ENCODE data around the gene RTN1.

RTN1 gene

DNA sequence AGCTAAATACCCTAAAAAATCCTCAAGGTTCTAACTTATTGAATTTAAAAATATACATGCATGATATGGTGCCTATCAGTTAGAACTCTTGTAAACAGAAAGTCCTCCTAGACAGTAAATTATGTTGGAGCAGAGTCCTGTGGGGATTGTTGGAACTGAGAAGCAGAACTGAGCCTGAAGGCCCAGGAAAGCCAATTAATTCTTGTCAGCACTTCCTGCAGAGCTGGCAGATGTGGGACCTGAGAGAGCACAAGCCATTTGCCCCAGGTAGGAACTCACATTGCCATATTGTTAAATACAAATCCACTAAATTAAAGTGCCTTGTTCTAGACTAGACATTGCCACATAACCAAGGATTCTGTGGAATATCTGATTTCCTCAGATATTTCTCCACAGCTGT, 117.1 kb downstream of the RTN1 start:
- no peak for TF ChIP-seq EZH2 (IDR thresholded peaks at IDR 0.05; ENCODE audit: borderline replicate concordance, low read length)
- TF ChIP-seq, protein P1, sequence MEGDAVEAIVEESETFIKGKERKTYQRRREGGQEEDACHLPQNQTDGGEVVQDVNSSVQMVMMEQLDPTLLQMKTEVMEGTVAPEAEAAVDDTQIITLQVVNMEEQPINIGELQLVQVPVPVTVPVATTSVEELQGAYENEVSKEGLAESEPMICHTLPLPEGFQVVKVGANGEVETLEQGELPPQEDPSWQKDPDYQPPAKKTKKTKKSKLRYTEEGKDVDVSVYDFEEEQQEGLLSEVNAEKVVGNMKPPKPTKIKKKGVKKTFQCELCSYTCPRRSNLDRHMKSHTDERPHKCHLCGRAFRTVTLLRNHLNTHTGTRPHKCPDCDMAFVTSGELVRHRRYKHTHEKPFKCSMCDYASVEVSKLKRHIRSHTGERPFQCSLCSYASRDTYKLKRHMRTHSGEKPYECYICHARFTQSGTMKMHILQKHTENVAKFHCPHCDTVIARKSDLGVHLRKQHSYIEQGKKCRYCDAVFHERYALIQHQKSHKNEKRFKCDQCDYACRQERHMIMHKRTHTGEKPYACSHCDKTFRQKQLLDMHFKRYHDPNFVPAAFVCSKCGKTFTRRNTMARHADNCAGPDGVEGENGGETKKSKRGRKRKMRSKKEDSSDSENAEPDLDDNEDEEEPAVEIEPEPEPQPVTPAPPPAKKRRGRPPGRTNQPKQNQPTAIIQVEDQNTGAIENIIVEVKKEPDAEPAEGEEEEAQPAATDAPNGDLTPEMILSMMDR (IDR thresholded peaks at IDR 0.05; ENCODE audit: low read length) = no peak
- Histone ChIP-seq H2AFZ (ENCODE audit: low read length) (no peak overlapping the region), H3K9me3 (ENCODE audit: low read length) (no peaks in the 10 kb centered on the region)

DNA sequence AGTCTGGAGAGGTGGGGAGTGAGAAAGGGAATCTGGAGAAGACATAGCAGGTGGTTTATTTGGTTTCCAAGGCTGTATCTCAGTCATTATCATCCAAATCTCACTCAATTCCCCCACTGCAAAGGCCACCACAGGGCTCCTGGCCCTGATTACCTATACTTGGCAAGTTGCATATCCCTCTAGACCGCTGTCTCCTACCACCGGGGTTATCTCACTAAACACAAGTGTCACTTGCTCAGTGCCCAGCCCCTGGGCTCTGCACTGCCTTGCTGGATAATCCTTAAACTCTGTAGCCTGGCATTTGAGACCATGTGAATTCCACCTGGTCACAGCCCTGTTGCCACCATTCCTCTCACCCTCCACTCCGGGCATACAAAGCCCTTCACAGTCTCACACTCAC, 119.0 kb downstream of the RTN1 start:
- no peak for TF ChIP-seq EZH2 (IDR thresholded peaks at IDR 0.05; ENCODE audit: borderline replicate concordance, low read length)
- TF ChIP-seq, protein P1 (IDR thresholded peaks at IDR 0.05; ENCODE audit: low read length) = no peak

More for the DNA sequence above, 117.1 kb downstream of the RTN1 start:
- Histone ChIP-seq H3K27me3 (ENCODE audit: insufficient read depth, low read length) (no peaks in the 10 kb centered on the region), H3K9ac (ENCODE audit: low read length) (no peak overlapping the region), H3K36me3 (ENCODE audit: insufficient read depth, low read length) (no peaks in the 10 kb centered on the region), H3K4me3 (ENCODE audit: low read depth, low read length, poor library complexity, severe bottlenecking) (no peak overlapping the region), H3K79me2 (ENCODE audit: insufficient read depth, low read length) (no peaks in the 10 kb centered on the region), H3F3A (ENCODE audit: insufficient read depth, low read length) (no peaks in the 10 kb centered on the region), H3K27ac (ENCODE audit: low read depth, low read length, poor library complexity, severe bottlenecking) (no peak overlapping the region), H3K9me2 (ENCODE audit: low read depth, low read length) (no peaks in the 10 kb centered on the region), H3K4me2 (ENCODE audit: low read length) (no peak overlapping the region), H4K20me1 (ENCODE audit: insufficient read depth, low read length) (no peaks in the 10 kb centered on the region), H3K4me1 (ENCODE audit: insufficient read depth, low read length, severe bottlenecking) (no peaks in the 10 kb centered on the region)

DNA sequence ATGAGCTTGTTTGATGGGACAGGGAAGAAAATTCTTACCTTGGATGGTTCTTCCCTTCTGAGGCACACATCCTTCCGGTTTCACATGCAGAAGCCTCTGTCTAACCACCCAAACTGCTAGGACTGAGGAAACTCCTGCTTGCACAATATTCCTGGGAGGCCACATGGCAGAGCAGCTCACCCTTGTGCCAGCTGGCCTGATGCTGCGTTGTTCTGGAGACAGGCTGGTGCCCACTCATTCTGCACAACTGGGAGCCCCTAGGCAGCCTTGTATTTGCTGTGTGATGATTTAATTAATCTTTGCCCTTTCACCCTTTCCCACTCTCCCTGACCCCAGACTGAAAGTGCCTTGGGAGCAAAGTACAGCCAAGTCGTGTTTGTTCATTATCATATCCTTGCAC, 130.8 kb downstream of the RTN1 start:
- no peaks in the 10 kb centered on the region for H3K27me3 ChIP-seq (ENCODE audit: insufficient read depth, low read length)
- H3K4me2 ChIP-seq (ENCODE audit: low read length) = no peak overlapping the region
- no peak overlapping the region for H2AFZ ChIP-seq (ENCODE audit: low read length)
- no peaks in the 10 kb centered on the region for H3F3A ChIP-seq (ENCODE audit: insufficient read depth, low read length)
- H3K9me2 ChIP-seq (ENCODE audit: low read depth, low read length) = no peaks in the 10 kb centered on the region
- no peak overlapping the region for H3K9ac ChIP-seq (ENCODE audit: low read length)
- H3K79me2 ChIP-seq (ENCODE audit: insufficient read depth, low read length) = no peaks in the 10 kb centered on the region
- H3K4me1 ChIP-seq (ENCODE audit: insufficient read depth, low read length, severe bottlenecking) = no peaks in the 10 kb centered on the region
- no peaks in the 10 kb centered on the region for H3K9me3 ChIP-seq (ENCODE audit: low read length)
- no peaks in the 10 kb centered on the region for H4K20me1 ChIP-seq (ENCODE audit: insufficient read depth, low read length)
- H3K36me3 ChIP-seq (ENCODE audit: insufficient read depth, low read length) = no peaks in the 10 kb centered on the region
- no peak for TF ChIP-seq EZH2 (IDR thresholded peaks at IDR 0.05; ENCODE audit: borderline replicate concordance, low read length)
- TF ChIP-seq, protein P1 (IDR thresholded peaks at IDR 0.05; ENCODE audit: low read length) = no peak
- no peak overlapping the region for H3K27ac ChIP-seq (ENCODE audit: low read depth, low read length, poor library complexity, severe bottlenecking)
- H3K4me3 ChIP-seq (ENCODE audit: low read depth, low read length, poor library complexity, severe bottlenecking) = no peak overlapping the region

More for the DNA sequence above, 119.0 kb downstream of the RTN1 start:
- Histone ChIP-seq H3K9ac (ENCODE audit: low read length) (no peak overlapping the region), H3K4me1 (ENCODE audit: insufficient read depth, low read length, severe bottlenecking) (no peaks in the 10 kb centered on the region), H3K4me3 (ENCODE audit: low read depth, low read length, poor library complexity, severe bottlenecking) (no peak overlapping the region), H2AFZ (ENCODE audit: low read length) (no peak overlapping the region), H3K36me3 (ENCODE audit: insufficient read depth, low read length) (no peaks in the 10 kb centered on the region), H3K4me2 (ENCODE audit: low read length) (no peak overlapping the region), H3F3A (ENCODE audit: insufficient read depth, low read length) (no peaks in the 10 kb centered on the region), H3K79me2 (ENCODE audit: insufficient read depth, low read length) (no peaks in the 10 kb centered on the region), H4K20me1 (ENCODE audit: insufficient read depth, low read length) (no peaks in the 10 kb centered on the region), H3K9me2 (ENCODE audit: low read depth, low read length) (no peaks in the 10 kb centered on the region), H3K27me3 (ENCODE audit: insufficient read depth, low read length) (no peaks in the 10 kb centered on the region), H3K27ac (ENCODE audit: low read depth, low read length, poor library complexity, severe bottlenecking) (no peak overlapping the region), H3K9me3 (ENCODE audit: low read length) (no peaks in the 10 kb centered on the region)

All from OCI-LY1 (cell line).